GM18505 (cell line): ENCODE results near the gene CHERP.
"Not testable (repeated sequence)": the region's sequence is repeated elsewhere in the genome, so short reads cannot be mapped to it uniquely, and the experiment has no call there.

ENCODE experiments used
- ATAC-seq: cut with Tn5 transposase; IDR thresholded peaks from one replicate; pipeline ENCODE4 v1.9.1; 2021; ENCODE audit not compliant: unreplicated experiment
- POLR2A ChIP-seq: IDR thresholded peaks from 4 replicates; pipeline ENCODE4 v1.6.1; 2011; ENCODE audit warnings: borderline replicate concordance; ENCODE audit not compliant: insufficient read depth, insufficient read length; ENCODE audit errors: extremely low read depth

The CHERP gene

DNA sequence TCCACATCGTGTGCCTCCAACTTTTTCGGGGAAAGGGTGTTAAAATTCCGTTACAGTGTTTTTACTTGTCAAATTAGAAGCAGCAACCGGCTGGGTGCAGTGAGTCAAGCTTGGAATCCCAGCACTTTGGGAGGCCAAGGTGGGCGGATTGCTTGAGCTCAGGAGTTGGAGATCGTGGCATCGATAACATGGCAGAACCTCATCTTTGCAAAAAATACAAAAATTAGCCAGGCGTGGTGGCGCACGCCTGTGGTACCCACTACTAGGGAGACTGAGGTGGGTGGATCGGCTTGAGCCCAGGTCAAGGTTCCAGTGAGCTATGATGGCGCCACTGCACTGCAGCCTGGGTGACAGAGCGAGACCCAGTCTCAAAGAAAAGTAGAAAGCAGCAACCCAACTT, 31.1 kb upstream of the CHERP start:
- no peak for ATAC-seq
- no peak for TF ChIP-seq POLR2A

DNA sequence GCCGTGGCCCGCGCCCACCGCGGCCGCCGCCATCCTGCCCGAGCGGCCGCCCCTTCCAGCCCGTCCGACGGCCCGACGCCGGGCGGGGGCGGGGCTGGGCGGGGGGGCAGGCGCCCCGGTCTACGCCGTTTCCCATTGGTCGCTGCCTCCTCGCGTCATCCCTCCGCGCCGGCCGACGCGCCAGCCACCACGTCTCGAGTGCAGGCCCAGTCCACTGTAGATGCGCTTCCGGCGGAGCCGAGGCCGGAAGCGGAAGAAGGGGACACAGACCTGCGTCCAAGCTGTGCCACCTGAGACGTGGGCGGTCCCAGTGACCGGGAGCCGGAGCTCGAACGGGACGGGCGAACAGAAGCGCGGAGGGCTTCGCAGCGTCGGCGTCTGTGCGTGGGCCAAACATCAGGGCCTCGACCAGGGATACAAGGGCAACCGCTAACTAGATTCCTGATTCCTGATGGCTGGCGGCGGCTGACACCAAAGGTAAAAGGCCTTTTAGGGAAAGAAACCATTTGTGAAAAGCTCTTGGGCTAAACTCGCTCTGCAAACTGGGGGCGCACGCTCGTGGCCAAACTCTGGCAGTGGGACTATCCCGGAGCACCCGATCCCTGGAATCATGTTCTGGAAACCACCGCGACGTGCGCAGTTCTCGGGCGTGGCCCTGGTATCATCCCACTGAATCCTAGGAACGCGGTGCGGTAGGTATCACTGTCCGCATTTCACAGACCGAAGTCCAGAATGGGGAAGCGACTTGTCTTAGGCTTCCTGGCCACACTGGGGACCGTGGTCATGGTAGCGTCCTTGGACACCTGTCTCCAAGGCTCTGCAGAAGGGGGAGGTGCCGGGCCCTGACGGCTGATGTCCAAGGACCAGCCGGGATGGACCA, 30.3 kb upstream of the CHERP start, which contains the start of gene SLC35E1:
SLC35E1 (minus strand) TSS at position 84 of the 880 bp plus-strand sequence; CDS start at position 33, 51 bp downstream.
- peak; percentile 68 for ATAC-seq
- peak; percentile 91 for TF ChIP-seq POLR2A

DNA sequence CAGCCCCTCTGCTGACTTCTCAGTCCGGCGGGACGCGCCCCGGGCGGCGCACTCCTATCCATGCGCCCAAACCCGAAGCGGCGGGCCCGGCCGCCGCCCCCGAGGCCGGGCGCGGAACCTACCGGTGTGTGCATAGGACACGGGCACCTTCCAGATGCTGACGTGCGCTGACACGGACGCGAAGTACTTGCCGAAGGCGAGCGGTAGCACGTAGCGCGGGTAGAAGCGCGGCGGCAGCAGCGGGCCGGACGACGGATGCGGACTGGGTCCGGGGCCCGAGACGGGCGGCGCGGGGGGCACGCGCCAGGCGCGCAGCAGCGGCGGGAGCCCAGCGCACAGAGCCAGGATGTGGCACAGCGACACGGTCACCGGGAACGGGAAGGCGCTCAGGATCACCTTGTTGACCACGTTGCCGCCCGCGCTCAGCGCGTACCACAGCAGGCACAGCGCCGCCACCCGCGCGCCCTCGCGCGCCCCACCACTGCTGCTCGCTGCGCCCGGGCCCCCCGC, 29.6 kb upstream of the CHERP start:
- peak; percentile 39 for ATAC-seq
- TF ChIP-seq POLR2A = no peak

DNA sequence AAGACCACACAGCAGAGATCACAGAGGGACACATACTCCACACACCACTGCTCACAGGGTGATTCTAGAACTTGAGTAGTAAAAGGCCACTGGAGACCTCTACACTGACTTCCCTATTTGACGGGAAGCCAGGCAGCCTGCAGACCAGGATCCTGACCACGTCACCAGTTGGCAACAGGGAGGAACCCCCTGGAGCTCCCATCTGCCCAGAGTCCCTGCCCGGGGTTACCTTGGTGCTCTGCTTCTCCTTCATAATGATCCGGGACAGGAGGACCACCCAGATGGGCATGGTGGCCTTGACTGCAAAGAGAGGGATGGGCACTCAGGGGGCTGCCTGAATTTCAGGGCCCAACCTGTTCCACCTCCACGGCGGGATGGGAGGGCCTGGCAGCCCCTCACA, 29.0 kb upstream of the CHERP start:
- no peak for ATAC-seq
- TF ChIP-seq POLR2A = no peak

DNA sequence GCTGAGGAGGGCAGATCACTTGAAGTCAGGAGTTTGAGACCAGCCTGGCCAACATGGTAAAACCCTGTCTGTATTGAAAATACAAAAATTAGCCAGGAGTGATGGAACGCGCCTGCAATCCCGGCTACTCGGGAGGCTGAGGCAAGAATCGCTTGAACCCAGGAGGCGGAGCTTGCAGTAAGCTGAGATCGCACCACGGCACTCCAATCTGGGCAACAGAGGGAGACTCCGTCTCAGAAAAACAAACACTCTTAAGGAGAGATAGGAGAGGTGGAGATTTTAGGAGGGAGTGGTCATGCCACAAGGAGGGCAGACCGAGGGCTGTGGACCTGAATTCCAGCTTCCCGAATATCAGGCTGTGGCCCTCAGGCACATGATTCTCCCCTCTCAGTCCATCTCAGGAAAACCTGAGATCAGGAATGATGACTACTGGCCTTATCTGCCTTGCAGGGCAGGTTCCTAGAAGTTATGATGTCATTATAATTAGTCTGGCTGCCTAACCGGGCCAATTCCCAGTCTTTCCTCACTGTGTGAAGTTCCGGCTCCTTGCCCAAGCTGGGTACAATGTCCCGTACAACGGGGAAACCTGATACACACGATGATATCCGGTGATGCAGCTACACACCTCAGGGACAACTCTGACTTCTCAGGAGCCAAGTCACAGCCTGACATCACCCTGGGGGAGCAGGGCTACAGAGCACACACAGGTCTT, 27.5 kb upstream of the CHERP start:
- no peak for ATAC-seq
- no peak for TF ChIP-seq POLR2A

DNA sequence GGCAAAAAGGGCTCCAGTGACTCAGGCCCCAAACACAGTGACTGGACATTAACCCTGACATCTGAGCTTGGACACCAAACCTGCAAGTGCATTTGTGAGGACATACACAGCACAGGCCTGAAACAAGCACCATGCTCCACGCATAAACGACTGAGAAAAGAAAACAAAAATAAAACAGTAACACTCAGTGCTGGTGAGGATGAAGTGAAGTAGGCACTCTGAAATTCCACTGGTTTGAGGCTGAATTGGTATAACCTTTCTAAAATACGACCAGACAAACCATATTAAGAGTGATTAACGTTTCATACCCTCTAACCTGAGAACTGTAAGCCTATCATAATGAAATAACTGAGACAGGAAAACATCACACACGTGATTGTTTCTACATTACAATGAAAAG, 24.5 kb upstream of the CHERP start:
- TF ChIP-seq POLR2A = no peak
- no peak for ATAC-seq

DNA sequence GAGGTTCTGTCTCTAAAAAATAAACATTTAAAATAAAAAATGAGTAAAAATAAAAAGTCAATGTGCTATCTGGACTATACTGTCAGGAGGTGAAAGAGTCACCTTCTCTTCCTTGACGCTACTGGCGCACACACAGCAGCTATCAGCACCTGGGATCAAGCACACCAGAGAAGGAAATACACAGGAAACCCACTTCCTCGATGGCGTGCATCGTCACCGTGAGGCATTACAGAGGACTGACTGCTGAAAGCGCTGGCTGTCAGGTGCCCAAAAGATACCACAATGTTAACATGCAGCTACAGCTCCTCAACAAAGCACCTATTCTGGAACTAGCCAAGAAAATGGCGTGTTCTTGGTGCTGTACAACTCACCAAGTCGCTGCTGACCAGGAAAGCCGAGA, 23.9 kb upstream of the CHERP start:
- no peak for ATAC-seq
- TF ChIP-seq POLR2A = no peak

DNA sequence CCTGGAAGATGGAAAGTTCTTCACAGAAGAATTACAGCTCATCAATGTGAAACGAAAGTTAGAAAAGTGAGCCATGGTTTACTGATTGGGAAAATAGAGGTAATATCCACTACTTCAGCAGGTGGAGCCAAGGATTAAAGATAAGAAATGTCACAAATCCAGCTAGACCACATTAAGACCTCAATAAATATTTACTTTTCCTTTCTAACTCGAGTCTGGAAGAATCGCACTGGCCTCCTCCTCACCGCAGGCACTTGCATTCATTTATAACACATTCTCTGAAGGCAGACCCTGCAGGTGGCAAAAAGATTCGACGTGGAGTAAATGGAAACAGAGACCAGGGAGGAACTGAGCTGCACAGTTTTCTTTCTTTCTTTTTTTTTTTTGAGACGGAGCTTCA, 22.6 kb upstream of the CHERP start:
- no peak for TF ChIP-seq POLR2A
- ATAC-seq = no peak

DNA sequence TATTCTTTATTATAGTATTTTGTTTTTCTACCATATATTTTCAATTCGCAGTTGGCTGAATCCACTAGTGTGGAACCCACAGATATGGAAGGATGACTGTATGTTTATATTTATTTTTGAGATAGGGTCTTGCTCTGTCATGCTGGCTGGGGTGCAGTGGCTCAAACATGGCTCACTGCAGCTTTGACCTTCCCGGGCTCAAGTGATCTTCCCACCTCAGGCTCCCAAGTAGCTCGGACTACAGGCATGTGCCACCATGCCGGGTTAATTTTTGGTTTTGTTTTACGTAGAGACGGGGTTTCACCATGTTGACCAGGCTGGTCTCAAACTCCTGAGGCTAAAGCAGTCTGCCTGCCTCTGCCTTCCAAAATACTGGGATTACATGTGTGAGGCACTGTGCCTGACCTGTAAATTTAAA, 20.4 kb upstream of the CHERP start:
- ATAC-seq = no peak
- TF ChIP-seq POLR2A = no peak

DNA sequence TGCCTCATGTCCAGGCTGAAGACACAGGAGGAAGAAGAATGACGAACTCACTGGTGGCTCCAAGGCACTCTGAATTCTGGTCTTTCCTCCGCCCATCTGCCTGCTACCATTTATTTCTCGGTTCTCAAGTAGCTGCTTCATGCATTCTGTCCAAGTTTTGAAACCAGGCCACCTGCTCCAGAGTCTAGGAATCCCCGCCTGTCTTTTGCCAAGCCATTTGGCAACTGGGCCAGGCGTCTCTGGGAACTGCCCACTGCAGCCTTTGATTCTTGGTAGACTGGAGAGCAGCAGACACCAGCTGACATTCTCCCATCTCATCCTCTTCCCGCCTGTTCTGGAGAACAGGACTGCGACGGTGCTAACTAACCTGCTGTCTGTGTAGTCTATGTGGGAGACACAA, 19.1 kb upstream of the CHERP start:
- no peak for TF ChIP-seq POLR2A
- no peak for ATAC-seq

DNA sequence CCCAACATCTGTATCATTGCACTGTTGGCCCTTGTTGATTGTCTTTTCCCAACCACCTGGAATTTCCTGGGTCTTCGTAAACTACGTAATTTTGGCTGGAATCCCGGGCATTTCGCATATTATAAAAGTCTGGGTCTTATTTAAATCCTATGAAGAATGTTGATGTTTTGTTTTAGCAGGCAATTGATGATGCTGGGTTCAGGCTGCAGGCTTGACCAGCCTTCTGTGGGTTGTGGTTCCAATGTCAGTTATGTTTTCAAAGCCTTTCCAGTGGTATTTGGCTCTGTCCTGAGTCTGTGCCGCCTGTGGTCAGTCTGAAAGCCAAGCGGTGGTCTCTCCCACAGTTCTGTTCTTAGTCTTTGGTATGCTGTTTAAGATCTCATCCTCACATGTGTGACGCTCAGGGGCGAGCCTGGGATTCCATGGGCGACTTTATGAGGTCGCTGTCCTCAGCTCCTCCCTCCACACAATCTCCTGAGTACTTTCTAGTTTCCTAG, 17.6 kb upstream of the CHERP start:
- no peak for ATAC-seq
- no peak for TF ChIP-seq POLR2A

DNA sequence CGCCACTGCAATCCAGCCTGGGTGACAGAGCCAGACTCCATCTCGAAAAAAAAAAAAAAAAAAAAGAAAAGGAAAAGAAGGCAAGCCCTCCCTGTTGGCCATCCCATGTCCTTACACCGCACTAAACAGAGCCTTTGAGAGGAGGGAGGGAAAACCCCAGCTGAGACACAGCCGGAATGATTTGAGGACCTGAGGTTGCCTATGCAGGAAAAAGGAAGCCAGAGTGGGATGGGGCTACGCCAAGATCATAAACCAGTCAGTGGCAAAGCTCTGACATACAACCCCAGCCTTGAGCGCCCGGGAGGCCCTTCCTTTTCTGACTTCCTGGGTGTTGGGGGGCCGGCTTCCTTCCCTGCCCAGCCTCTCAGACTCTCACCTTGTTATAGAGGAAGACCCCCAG, 12.5 kb upstream of the CHERP start:
- TF ChIP-seq POLR2A = no peak
- ATAC-seq = no peak

DNA sequence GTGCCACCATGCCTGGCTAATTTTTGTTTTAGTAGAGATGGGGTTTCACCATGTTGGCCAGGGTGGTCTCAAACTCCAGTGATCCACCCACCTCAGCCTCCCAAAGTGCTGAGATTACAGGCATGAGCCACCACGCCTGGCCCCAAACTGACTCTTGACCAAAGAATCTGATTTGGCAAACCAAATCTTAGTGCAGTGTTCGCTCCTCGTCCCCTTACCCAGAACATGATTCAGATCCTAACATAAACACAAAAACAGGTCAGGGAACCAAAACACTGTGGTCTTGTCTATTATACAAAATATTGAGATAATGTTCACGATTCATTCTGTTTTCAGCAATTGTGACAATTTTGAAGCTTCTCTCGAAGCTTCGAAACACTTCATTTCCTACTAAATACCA, 9.7 kb upstream of the CHERP start:
- ATAC-seq = not testable (repeated sequence)

DNA sequence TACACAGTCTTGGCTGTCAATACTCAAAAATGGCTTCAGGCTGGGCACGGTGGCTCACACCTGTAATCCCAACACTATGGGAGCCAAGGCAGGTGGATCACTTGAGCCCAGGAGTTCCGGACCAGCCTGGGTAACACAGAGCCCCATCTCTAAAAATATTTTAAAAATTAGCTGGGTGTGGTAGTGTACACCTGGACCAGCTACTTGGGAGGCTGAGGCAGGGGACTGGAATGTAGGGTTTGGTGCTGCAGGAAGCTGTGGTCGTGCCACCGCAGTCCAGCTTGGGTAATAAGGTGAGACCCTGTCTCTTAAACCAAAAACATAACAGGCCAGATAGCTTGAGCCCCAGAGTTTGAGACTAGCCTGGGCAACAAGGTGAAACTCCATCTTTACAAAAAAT, 6.7 kb upstream of the CHERP start:
- no peak for TF ChIP-seq POLR2A
- no peak for ATAC-seq

DNA sequence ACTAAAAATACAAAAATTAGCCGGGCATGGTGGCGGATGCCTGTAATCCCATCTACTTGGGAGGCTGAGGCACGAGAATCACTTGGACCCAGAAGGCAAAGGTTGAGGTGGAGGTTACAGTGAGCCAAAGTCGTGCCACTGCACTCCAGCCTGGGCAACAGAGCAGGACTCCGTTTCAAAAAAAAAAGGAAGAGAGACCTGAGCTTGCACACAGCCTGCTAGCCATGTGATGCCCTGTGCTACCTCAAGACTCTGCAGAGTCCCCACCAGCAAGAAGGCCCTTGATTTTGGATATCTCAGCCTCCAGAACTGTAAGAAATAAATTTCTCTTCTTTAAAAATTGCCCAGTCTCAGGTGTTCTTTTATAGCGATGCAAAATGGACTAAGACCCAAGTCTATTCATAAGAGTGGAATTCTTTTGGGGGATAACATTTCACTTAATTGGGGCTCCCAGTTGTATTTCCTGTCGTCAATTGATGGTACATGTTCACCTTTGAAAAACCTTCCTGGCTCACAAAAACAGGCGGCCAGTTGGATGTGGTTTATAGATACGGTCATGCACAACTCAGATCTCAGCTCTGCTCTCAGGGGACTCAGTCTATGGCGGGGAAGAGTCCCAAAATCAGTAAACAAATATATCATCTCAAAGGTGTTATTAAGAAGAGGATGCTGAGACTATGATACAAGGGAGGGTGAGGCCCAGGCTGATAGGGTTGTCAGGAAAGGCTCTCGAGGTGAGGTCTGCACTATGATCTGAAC, 2.4 kb upstream of the CHERP start:
- no peak for ATAC-seq

DNA sequence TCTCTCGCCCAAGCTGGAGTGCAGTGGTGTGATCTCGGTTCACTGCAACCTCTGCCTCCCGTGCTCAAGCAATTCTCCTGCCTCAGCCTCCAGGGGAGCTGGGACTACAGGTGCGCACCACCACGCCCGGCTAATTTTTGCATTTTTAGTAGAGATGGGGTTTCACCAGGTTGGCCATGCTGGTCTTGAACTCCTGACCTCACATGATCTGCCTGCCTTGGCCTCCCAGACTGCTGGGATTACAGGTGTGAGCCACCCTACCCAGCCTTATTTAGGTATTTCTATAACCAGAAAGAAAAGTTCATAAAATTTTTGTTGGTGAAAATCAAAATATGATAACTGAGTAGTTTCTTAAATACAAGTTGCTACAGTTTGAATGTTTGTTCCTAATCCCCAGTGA, 1.5 kb upstream of the CHERP start:
- ATAC-seq = not testable (repeated sequence)

More for the DNA sequence above, 2.4 kb upstream of the CHERP start:
- TF ChIP-seq POLR2A = no peak
